NAMALWA (cell line): ENCODE data around the gene RIC8B.

ENCODE experiments used
- DNase-seq: peaks from one replicate; pipeline ENCODE4 v3.0.0-alpha.2; 2015; ENCODE audit warnings: low spot score

The RIC8B gene

GRCh38 chr12:106868982-106869700, 94.7 kb downstream of the RIC8B start:
- DNase-seq: no peak

- DNase-seq: no peak
Measured at GRCh38 chr12:106870116-106870515, 95.6 kb downstream of the RIC8B start.

GRCh38 chr12:106871477-106871876, 97.0 kb downstream of the RIC8B start:
- DNase-seq: no peak

GRCh38 chr12:106873983-106874382, 99.5 kb downstream of the RIC8B start:
- no peak for DNase-seq

GRCh38 chr12:106878804-106879203, 104.3 kb downstream of the RIC8B start:
- no peak for DNase-seq

GRCh38 chr12:106879612-106880011, 105.1 kb downstream of the RIC8B start:
- DNase-seq: no peak

GRCh38 chr12:106883426-106883825, 108.9 kb downstream of the RIC8B start:
- DNase-seq: no peak

GRCh38 chr12:106885026-106885425, 110.5 kb downstream of the RIC8B start:
- no peak for DNase-seq

GRCh38 chr12:106885541-106886249, 111.2 kb downstream of the RIC8B start:
- DNase-seq: no peak

- no peak for DNase-seq
Measured at GRCh38 chr12:106886932-106887331, 112.5 kb downstream of the RIC8B start.

- DNase-seq: no peak
Measured at GRCh38 chr12:106888348-106888970, 114.0 kb downstream of the RIC8B start.

- DNase-seq: no peak
Measured at GRCh38 chr12:106889326-106889725, 114.8 kb downstream of the RIC8B start.

- no peak for DNase-seq
Measured at GRCh38 chr12:106889950-106890626, 115.6 kb downstream of the RIC8B start.

GRCh38 chr12:106892075-106892474, 117.6 kb downstream of the RIC8B start:
- DNase-seq: no peak

GRCh38 chr12:106893451-106893850, 119.0 kb downstream of the RIC8B start:
- DNase-seq: no peak

GRCh38 chr12:106894774-106895173, 120.3 kb downstream of the RIC8B start:
- no peak for DNase-seq

GRCh38 chr12:106896603-106897002, 122.1 kb downstream of the RIC8B start:
- no peak for DNase-seq

GRCh38 chr12:106897082-106897481, 122.6 kb downstream of the RIC8B start:
- DNase-seq: no peak

GRCh38 chr12:106897981-106898901, 123.8 kb downstream of the RIC8B start:
- DNase-seq: no peak

- no peak for DNase-seq
Measured at GRCh38 chr12:106900554-106900953, 126.1 kb downstream of the RIC8B start.

- no peak for DNase-seq
Measured at GRCh38 chr12:106901276-106901675, 126.8 kb downstream of the RIC8B start.

- no peak for DNase-seq
Measured at GRCh38 chr12:106902053-106902452, 127.6 kb downstream of the RIC8B start.
